Measurements from ENCODE around the gene WDR88. TPM values are rescaled to one million over a fixed set of nuclear protein-coding genes. Genes with fewer than 3 reads are reported as not detected.
"Not testable (repeated sequence)": the region's sequence is repeated elsewhere in the genome, so short reads cannot be mapped to it uniquely, and the experiment has no call there.

The WDR88 gene
- total and polyA plus RNA-seq, 9 donors, result 0.09 to 1.3 (median 0.47) TPM

DNA sequence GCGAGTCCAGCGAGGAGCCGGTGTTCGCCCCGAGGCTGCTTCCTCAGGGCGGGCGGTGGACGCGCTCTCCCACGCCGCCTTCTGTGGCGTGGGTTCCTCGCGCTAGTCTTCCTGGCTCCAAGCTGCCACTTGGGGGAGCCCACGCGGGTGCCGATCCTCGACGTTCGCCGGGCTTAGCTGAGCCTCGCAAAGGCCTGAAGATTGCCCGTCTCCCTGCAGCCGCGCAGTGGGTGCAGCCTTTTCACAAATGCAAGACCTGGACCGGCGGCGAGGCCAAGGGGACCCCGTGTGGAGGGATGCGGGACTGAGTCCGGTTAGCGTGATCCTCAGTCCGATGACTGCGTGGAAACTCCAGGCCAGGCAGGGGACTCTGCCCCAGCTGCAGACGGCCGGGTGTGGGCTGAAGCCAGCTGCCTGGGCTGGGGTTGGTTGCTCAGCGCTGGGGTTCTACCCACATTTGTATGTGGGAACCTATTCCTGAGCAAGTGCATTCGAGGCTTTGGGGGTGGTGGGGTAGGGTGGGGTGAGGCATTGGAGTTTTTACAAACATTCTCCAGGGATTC is 45.6 kb downstream of the WDR88 start:
- Histone ChIP-seq H3K9me3 (replicated peaks; ENCODE audit: control insufficient read depth, low read depth, low read length) (no peaks in the 10 kb centered on the region), H3K4me1 (ENCODE audit: control insufficient read depth, insufficient read depth, low read length) (peaks cover 25% of the 10 kb centered on the region), H3K4me3 (ENCODE audit: low read length) (peak overlapping the region; percentile 83), H3K27ac (ENCODE audit: low read length) (peak overlapping the region; percentile 91), H3K27me3 (ENCODE audit: control insufficient read depth, insufficient read depth, low read length) (no peaks in the 10 kb centered on the region), H3K36me3 (ENCODE audit: control insufficient read depth, insufficient read depth, low read length) (no peaks in the 10 kb centered on the region)
- DNase-seq, result no peak
- 0% methylated on average over 37 of the region's 38 CpGs for WGBS (ENCODE audit: insufficient coverage)

DNA sequence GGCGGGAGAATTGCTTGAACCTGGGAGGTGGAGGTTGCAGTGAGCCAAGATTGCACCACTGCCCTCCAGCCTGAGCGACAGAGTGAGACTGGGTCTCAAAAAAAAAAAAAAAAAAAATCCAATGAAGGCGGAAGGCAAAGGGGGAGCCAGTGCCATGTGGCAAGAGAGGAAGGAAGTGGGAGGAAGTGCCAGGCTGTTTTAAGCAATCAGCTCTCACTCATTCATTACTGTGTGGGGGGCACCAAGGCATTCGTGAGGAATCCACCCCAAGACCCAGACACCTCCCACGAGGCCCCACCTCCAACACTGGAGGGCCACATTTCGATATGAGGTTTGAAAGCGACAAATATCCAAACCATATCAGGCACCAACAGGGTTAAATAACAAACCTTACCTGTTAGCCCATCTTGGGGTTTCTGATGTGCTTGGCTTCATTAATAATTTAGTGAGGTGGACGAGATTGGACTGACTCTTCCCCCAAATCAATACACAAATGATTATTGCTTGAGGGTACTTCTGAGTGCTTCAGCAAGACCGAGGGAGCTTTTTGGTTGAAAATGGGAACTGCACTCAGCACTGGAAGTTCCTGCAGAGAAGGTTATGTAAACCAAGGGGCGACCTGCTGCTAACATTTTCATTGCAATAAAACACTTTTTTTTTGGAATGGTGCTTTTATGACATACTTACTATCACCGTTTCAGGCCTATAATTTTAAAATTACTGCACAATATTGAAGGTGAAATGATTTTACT is 54.7 kb downstream of the WDR88 start:
- Histone ChIP-seq H3K36me3 (ENCODE audit: control insufficient read depth, insufficient read depth, low read length) (no peaks in the 10 kb centered on the region), H3K27me3 (ENCODE audit: control insufficient read depth, insufficient read depth, low read length) (no peaks in the 10 kb centered on the region), H3K4me1 (ENCODE audit: control insufficient read depth, insufficient read depth, low read length) (peaks cover 2% of the 10 kb centered on the region), H3K4me3 (ENCODE audit: low read length) (no peak overlapping the region), H3K27ac (ENCODE audit: low read length) (no peak overlapping the region), H3K9me3 (replicated peaks; ENCODE audit: control insufficient read depth, low read depth, low read length) (no peaks in the 10 kb centered on the region)
- WGBS (ENCODE audit: insufficient coverage), result 67% methylated on average over 1 of the region's 11 CpGs
- DNase-seq, result no peak

DNA sequence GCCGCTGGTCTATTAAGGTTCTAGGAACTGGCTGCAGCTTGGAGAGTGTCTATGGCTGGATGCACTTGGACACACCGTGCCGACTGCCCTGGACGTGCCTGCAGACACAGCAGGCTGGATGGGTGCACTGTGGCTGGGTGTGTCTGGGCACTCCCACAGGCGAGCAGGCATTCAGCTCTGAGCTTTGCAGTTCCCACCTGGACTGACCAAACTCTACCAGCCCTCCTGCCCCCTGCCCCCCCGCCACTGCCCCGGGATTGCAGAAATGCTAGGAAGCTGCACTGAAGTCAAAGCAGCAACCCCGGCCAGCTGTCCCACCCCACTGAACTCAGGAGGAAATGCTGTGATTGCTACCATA is 55.2 kb downstream of the WDR88 start:
- Histone ChIP-seq H3K4me1 (ENCODE audit: control insufficient read depth, insufficient read depth, low read length) (peaks cover 2% of the 10 kb centered on the region), H3K4me3 (ENCODE audit: low read length) (no peak overlapping the region), H3K9me3 (replicated peaks; ENCODE audit: control insufficient read depth, low read depth, low read length) (no peaks in the 10 kb centered on the region), H3K36me3 (ENCODE audit: control insufficient read depth, insufficient read depth, low read length) (no peaks in the 10 kb centered on the region), H3K27ac (ENCODE audit: low read length) (no peak overlapping the region), H3K27me3 (ENCODE audit: control insufficient read depth, insufficient read depth, low read length) (peaks cover 2% of the 10 kb centered on the region)
- WGBS (ENCODE audit: insufficient coverage), result 40% methylated on average over 3 of the region's 8 CpGs
- no peak for DNase-seq

GRCh38 chr19:33189453-33189852 is 57.5 kb downstream of the WDR88 start:
- H3K27ac ChIP-seq (ENCODE audit: low read length), result no peak overlapping the region

GRCh38 chr19:33191092-33191491 is 59.2 kb downstream of the WDR88 start:
- DNase-seq; H3K4me3 ChIP-seq (ENCODE audit: low read length); H3K36me3 ChIP-seq (ENCODE audit: control insufficient read depth, insufficient read depth, low read length); H3K27ac ChIP-seq (ENCODE audit: low read length); H3K27me3 ChIP-seq (ENCODE audit: control insufficient read depth, insufficient read depth, low read length); H3K9me3 ChIP-seq (replicated peaks; ENCODE audit: control insufficient read depth, low read depth, low read length): not testable (repeated sequence)
- H3K4me1 ChIP-seq (ENCODE audit: control insufficient read depth, insufficient read depth, low read length), result peaks cover 16% of the 10 kb centered on the region
- WGBS (ENCODE audit: insufficient coverage), result 90% methylated on average over 2 of the region's 4 CpGs

More at GRCh38 chr19:33189453-33189852, 57.5 kb downstream of the WDR88 start:
- no peak overlapping the region for H3K4me3 ChIP-seq (ENCODE audit: low read length)
- no peak for DNase-seq
- H3K4me1 ChIP-seq (ENCODE audit: control insufficient read depth, insufficient read depth, low read length), result peaks cover 5% of the 10 kb centered on the region
- H3K27me3 ChIP-seq (ENCODE audit: control insufficient read depth, insufficient read depth, low read length), result peaks cover 6% of the 10 kb centered on the region
- H3K36me3 ChIP-seq (ENCODE audit: control insufficient read depth, insufficient read depth, low read length), result no peaks in the 10 kb centered on the region
- no CpG with 5 or more reads among the region's 1 CpG for WGBS (ENCODE audit: insufficient coverage)
- no peaks in the 10 kb centered on the region for H3K9me3 ChIP-seq (replicated peaks; ENCODE audit: control insufficient read depth, low read depth, low read length)

GRCh38 chr19:33191501-33191900 is 59.6 kb downstream of the WDR88 start:
- no peaks in the 10 kb centered on the region for H3K36me3 ChIP-seq (ENCODE audit: control insufficient read depth, insufficient read depth, low read length)
- H3K27me3 ChIP-seq (ENCODE audit: control insufficient read depth, insufficient read depth, low read length), result peaks cover 6% of the 10 kb centered on the region
- DNase-seq, result no peak
- H3K4me3 ChIP-seq (ENCODE audit: low read length), result no peak overlapping the region
- peaks cover 16% of the 10 kb centered on the region for H3K4me1 ChIP-seq (ENCODE audit: control insufficient read depth, insufficient read depth, low read length)
- WGBS (ENCODE audit: insufficient coverage), result 91% methylated on average over 4 of the region's 6 CpGs
- no peak overlapping the region for H3K27ac ChIP-seq (ENCODE audit: low read length)
- no peaks in the 10 kb centered on the region for H3K9me3 ChIP-seq (replicated peaks; ENCODE audit: control insufficient read depth, low read depth, low read length)

GRCh38 chr19:33192010-33192409 is 60.1 kb downstream of the WDR88 start:
- Histone ChIP-seq H3K4me1 (ENCODE audit: control insufficient read depth, insufficient read depth, low read length) (peaks cover 16% of the 10 kb centered on the region), H3K9me3 (replicated peaks; ENCODE audit: control insufficient read depth, low read depth, low read length) (no peaks in the 10 kb centered on the region), H3K36me3 (ENCODE audit: control insufficient read depth, insufficient read depth, low read length) (peaks cover 5% of the 10 kb centered on the region), H3K4me3 (ENCODE audit: low read length) (no peak overlapping the region), H3K27ac (ENCODE audit: low read length) (no peak overlapping the region), H3K27me3 (ENCODE audit: control insufficient read depth, insufficient read depth, low read length) (peaks cover 6% of the 10 kb centered on the region)
- no peak for DNase-seq
- 62% methylated on average over 5 of the region's 7 CpGs for WGBS (ENCODE audit: insufficient coverage)

DNA sequence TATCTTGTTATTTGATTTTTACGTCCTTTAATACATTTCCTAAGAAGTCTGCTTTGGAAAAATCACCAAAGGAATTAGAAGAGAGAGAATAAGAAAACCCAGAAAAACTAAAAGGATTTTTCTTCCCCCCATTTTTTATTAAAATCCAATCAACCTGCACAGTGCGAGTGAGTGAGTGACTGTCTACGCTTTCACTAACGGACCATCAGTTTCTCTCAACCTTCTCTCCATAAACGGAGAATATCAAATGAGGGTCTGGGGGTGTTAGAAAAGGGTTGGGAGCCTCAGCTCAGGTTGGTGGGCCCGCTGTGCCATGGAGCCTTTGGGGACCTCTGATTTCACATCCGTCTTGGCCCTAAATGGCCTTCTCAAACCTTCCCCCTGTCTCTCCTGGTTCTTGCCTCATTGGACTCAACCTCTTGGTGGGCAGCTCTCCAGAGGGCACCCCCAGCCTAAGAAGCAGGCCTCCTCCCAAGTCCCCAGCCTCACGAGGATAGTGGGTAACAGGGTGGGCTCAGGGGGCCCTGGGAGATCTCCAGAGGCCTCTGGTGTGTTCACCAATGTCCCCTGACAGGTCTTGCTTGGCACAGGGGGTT is 61.5 kb downstream of the WDR88 start:
- DNase-seq, result no peak
- H3K4me1 ChIP-seq (ENCODE audit: control insufficient read depth, insufficient read depth, low read length), result peaks cover 16% of the 10 kb centered on the region
- peaks cover 6% of the 10 kb centered on the region for H3K27me3 ChIP-seq (ENCODE audit: control insufficient read depth, insufficient read depth, low read length)
- H3K27ac ChIP-seq (ENCODE audit: low read length), result no peak overlapping the region
- H3K36me3 ChIP-seq (ENCODE audit: control insufficient read depth, insufficient read depth, low read length), result peaks cover 14% of the 10 kb centered on the region
- WGBS (ENCODE audit: insufficient coverage), result 38% methylated on average over 1 of the region's 8 CpGs
- peak overlapping the region; percentile 5 for H3K4me3 ChIP-seq (ENCODE audit: low read length)
- no peaks in the 10 kb centered on the region for H3K9me3 ChIP-seq (replicated peaks; ENCODE audit: control insufficient read depth, low read depth, low read length)

DNA sequence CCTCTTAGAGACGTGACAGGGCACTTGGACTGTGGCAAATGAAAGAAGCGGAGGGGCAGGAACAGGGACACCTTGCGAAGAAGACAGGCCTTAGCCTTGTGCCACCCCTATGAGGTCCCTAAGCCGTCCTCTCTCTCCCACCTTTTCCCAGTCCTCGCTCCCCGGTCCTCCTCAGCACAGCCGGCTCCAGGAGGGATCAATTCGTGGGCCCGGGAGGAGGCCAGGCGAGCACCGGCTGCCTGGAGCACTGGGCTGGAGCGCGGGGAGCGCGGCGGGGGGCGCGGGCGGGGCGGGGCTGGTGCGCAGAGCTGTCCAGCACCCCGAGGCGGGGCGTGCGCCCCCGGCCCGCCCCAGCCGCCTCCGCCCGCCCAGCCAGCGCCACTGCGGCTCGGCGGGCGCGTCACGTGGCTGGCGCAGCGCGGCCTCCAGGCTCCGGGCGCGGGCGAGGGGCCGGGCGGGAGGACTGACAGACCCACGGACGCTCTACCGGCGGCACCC is 62.0 kb downstream of the WDR88 start, which contains the start of gene LRP3:
LRP3 (plus strand) TSS at position 466 of the 498 bp plus-strand sequence. CDS start 456 bp downstream, outside the sequence.
- peaks cover 16% of the 10 kb centered on the region for H3K4me1 ChIP-seq (ENCODE audit: control insufficient read depth, insufficient read depth, low read length)
- H3K4me3 ChIP-seq (ENCODE audit: low read length), result peak within 1 kb of the TSS; percentile 60
- peaks cover 19% of the 10 kb centered on the region for H3K36me3 ChIP-seq (ENCODE audit: control insufficient read depth, insufficient read depth, low read length)
- peak within 1 kb of the TSS; percentile 25 for H3K27ac ChIP-seq (ENCODE audit: low read length)
- no peaks in the 10 kb centered on the region for H3K9me3 ChIP-seq (replicated peaks; ENCODE audit: control insufficient read depth, low read depth, low read length)
- peaks cover 6% of the 10 kb centered on the region for H3K27me3 ChIP-seq (ENCODE audit: control insufficient read depth, insufficient read depth, low read length)
- DNase-seq, result peak; percentile 77
- WGBS (ENCODE audit: insufficient coverage), result 2% methylated on average over 49 of the region's 50 CpGs

DNA sequence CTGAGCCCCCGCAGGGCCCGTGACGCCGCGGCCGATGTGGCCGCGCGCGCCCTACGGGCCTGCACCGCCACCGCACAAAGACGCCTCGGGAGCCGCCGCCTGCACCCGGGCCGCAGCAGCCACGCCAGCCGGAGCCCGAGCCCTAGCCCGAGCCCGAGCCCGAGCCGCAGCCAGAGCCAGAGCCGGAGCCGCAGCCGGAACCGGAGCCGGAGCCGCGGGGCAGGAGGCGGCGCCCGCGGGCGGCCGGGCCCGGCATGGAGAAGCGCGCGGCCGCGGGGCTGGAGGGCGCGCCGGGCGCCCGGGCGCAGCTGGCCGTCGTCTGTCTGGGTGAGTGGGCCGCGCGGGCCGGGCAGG is 62.6 kb downstream of the WDR88 start:
- under 1% methylated on average over 57 of the region's 57 CpGs for WGBS (ENCODE audit: insufficient coverage)
- peaks cover 16% of the 10 kb centered on the region for H3K4me1 ChIP-seq (ENCODE audit: control insufficient read depth, insufficient read depth, low read length)
- H3K27ac ChIP-seq (ENCODE audit: low read length), result no peak overlapping the region
- H3K9me3 ChIP-seq (replicated peaks; ENCODE audit: control insufficient read depth, low read depth, low read length), result no peaks in the 10 kb centered on the region
- no peak overlapping the region for H3K4me3 ChIP-seq (ENCODE audit: low read length)
- peaks cover 6% of the 10 kb centered on the region for H3K27me3 ChIP-seq (ENCODE audit: control insufficient read depth, insufficient read depth, low read length)
- no peak for DNase-seq
- H3K36me3 ChIP-seq (ENCODE audit: control insufficient read depth, insufficient read depth, low read length), result peaks cover 24% of the 10 kb centered on the region
